ENCODE results near the gene FTO. TPM values are rescaled to one million over a fixed set of nuclear protein-coding genes. Genes with fewer than 3 reads are reported as not detected.

The FTO gene
- total RNA-seq, 2 donors from 2014 or later: 47.5 to 50.4 TPM

DNA sequence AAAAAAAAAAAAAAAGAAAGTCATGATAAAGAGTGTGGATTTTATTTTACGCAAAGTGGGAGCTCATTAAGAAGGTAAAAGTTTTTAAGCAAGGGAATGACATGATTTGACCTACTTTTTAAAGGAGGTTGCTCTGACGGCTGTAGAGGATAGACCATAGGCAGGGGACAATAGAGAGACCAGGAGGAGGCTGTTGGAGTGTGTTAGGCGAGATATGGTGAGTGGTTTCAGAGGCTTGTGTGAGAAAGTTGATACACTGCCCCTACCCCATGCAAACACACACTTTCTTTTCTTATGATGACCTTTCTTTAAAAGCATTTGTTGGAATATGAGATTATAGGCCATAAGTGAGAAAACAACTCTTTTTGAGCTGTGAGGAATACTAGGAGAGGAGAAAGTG is 82.0 kb downstream of the FTO start:
- no peak for ATAC-seq

DNA sequence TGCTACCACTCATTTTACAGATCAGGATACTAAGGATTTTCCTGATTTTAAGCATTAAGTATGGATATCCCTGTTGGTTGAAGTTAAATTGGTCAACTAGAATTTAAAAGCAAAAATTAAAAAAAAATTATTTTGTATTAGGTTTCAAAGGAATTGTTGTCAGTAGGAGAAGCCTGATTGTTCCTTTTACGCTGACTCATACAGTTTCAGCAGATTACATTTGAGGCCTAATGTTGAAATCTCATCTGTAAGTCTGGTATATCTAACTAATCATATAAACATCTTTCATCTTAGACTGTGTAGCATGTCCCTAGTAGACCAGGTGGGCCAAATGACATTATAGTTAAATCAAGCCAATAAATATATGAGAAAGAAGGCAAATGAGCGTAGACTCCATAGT is 83.5 kb downstream of the FTO start:
- Histone ChIP-seq H3K27me3 (no peaks in the 10 kb centered on the region), H3K4me3 (no peak overlapping the region), H3K27ac (no peak overlapping the region), H3K36me3 (replicated peaks in 1 of 2; ENCODE audit: insufficient read depth in 1 of 2, low read depth in 2 of 2) (no peaks in the 10 kb centered on the region), H3K4me1 (peaks cover 7% of the 10 kb centered on the region), H3K9me3 (no peaks in the 10 kb centered on the region)
- ATAC-seq (no peak), DNase-seq (no peak)
- intact Hi-C loops (cut with DNase I): no loop called here
- no peak for TF ChIP-seq POLR2A (IDR thresholded peaks at IDR 0.05)
- TF ChIP-seq, protein P1, sequence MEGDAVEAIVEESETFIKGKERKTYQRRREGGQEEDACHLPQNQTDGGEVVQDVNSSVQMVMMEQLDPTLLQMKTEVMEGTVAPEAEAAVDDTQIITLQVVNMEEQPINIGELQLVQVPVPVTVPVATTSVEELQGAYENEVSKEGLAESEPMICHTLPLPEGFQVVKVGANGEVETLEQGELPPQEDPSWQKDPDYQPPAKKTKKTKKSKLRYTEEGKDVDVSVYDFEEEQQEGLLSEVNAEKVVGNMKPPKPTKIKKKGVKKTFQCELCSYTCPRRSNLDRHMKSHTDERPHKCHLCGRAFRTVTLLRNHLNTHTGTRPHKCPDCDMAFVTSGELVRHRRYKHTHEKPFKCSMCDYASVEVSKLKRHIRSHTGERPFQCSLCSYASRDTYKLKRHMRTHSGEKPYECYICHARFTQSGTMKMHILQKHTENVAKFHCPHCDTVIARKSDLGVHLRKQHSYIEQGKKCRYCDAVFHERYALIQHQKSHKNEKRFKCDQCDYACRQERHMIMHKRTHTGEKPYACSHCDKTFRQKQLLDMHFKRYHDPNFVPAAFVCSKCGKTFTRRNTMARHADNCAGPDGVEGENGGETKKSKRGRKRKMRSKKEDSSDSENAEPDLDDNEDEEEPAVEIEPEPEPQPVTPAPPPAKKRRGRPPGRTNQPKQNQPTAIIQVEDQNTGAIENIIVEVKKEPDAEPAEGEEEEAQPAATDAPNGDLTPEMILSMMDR (IDR thresholded peaks at IDR 0.05): no peak
- 95 to 99% methylated on average over 2 of the region's 2 CpGs for WGBS, 2 donors

More for the DNA sequence above, 82.0 kb downstream of the FTO start:
- Histone ChIP-seq H3K4me1 (peaks cover 19% of the 10 kb centered on the region), H3K27me3 (no peaks in the 10 kb centered on the region), H3K9me3 (no peaks in the 10 kb centered on the region), H3K27ac (no peak overlapping the region), H3K36me3 (replicated peaks in 1 of 2; ENCODE audit: insufficient read depth in 1 of 2, low read depth in 2 of 2) (no peaks in the 10 kb centered on the region), H3K4me3 (no peak overlapping the region)
- 79 to 87% methylated on average over 3 of the region's 3 CpGs for WGBS, 2 donors
- TF ChIP-seq, protein P1 (IDR thresholded peaks at IDR 0.05): no peak
- intact Hi-C loops (cut with DNase I): no loop called here
- DNase-seq: no peak

DNA sequence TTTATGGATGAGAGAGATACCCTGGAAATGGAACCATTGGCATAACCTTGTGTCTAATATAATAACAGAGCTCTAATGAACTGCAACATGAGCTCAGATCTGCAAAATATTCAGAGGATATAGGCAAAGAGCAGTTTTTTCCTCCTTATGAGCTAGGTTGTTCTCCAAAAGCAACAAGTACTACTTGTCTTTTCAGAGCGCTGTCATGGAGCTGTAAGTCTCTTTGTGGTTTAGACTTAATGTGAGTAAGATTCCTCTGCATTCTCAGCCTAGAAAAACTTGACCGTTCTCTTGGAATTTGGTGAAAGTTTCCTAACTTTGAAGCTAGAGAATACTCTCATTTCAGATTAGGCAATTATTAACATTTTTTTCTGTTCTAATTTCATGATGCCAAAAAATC is 85.2 kb downstream of the FTO start:
- peaks cover 8% of the 10 kb centered on the region for H3K4me1 ChIP-seq
- H3K36me3 ChIP-seq (replicated peaks in 1 of 2; ENCODE audit: insufficient read depth in 1 of 2, low read depth in 2 of 2): no peaks in the 10 kb centered on the region
- 82 to 84% methylated on average over 2 of the region's 2 CpGs for WGBS, 2 donors
- no peaks in the 10 kb centered on the region for H3K27me3 ChIP-seq
- no peak for DNase-seq
- H3K4me3 ChIP-seq: no peak overlapping the region
- no peaks in the 10 kb centered on the region for H3K9me3 ChIP-seq
- intact Hi-C loops (cut with DNase I): no loop called here
- no peak for TF ChIP-seq POLR2A (IDR thresholded peaks at IDR 0.05)
- TF ChIP-seq, protein P1 (IDR thresholded peaks at IDR 0.05): no peak
- H3K27ac ChIP-seq: no peak overlapping the region
- no peak for ATAC-seq

DNA sequence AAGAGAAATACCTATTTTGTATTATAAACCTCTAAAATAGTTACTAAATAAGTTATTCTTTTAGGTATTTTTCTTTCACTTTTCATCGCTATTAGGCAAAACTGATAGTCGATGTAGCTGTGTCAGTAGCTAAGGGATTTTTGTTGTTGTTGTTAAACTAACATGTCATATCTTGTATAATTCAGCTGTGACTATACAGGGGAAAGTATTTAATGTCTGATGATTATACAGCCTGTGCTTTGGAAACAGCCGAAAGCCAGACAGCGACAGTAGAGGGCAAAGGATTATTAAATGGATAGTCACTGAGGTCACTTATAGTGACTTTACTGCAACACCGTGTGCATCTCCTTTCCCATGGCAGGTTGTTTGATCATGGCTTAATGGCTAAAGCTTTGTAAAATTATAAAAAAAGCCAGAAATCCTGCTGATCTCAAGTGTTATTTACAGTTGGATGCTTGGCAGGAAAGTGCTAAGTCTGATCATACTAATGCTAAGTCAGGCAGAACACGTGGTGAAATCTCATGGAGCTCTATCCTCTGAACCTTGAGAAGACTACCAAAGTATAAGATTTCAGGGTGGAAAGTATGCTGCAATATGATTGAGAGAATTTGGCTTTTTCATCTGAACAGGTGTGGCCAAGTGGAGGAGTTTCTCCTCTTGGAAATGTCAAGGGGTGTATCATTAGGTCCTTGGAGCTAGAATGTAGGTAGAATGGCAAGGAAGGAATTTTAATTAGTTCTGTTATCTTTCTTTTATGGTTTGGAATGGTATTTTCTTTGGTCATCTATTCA is 88.4 kb downstream of the FTO start:
- no peak for ATAC-seq
- Histone ChIP-seq H3K4me3 (no peak overlapping the region), H3K27ac (no peak overlapping the region), H3K27me3 (no peaks in the 10 kb centered on the region), H3K36me3 (replicated peaks in 1 of 2; ENCODE audit: insufficient read depth in 1 of 2, low read depth in 2 of 2) (no peaks in the 10 kb centered on the region), H3K4me1 (peaks cover 8% of the 10 kb centered on the region), H3K9me3 (no peaks in the 10 kb centered on the region)
- TF ChIP-seq, protein P1 (IDR thresholded peaks at IDR 0.05): no peak
- no peak for TF ChIP-seq POLR2A (IDR thresholded peaks at IDR 0.05)
- DNase-seq: no peak
- intact Hi-C loops (cut with DNase I): no loop called here
- WGBS, 2 donors: 70 to 78% methylated on average over 6 of the region's 6 CpGs

DNA sequence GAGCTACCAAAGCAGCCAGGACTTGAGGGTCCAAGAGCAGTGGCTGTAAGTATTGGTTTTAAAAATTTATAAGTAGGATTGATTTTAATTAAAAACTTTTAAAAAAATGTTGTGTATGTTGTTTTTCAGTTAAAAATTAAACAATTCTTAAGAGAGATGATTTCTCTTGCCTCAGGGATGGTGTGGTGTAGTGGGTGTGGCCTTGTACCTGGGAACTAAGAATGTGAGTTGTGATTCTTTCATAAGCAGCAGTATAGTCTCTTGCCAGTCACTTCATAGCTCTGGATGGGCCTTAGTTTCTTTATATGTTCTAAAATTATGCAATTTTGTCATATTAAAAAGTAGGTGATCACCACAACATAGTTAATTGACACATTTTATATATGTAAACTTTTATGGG is 99.5 kb downstream of the FTO start:
- TF ChIP-seq, protein P1 (IDR thresholded peaks at IDR 0.05): no peak
- no peak for TF ChIP-seq POLR2A (IDR thresholded peaks at IDR 0.05)
- no peak for ATAC-seq
- H3K27ac ChIP-seq: no peak overlapping the region
- H3K27me3 ChIP-seq: no peaks in the 10 kb centered on the region
- H3K4me3 ChIP-seq: no peak overlapping the region
- H3K36me3 ChIP-seq (replicated peaks in 1 of 2; ENCODE audit: insufficient read depth in 1 of 2, low read depth in 2 of 2): no peaks in the 10 kb centered on the region
- no peaks in the 10 kb centered on the region for H3K9me3 ChIP-seq
- intact Hi-C loops (cut with DNase I): no loop called here
- no peak for DNase-seq
- peaks cover 6% of the 10 kb centered on the region for H3K4me1 ChIP-seq
